ENCODE results near the gene WDR72.
"Not testable (repeated sequence)": the region's sequence is repeated elsewhere in the genome, so short reads cannot be mapped to it uniquely, and the experiment has no call there.

Gene WDR72

DNA sequence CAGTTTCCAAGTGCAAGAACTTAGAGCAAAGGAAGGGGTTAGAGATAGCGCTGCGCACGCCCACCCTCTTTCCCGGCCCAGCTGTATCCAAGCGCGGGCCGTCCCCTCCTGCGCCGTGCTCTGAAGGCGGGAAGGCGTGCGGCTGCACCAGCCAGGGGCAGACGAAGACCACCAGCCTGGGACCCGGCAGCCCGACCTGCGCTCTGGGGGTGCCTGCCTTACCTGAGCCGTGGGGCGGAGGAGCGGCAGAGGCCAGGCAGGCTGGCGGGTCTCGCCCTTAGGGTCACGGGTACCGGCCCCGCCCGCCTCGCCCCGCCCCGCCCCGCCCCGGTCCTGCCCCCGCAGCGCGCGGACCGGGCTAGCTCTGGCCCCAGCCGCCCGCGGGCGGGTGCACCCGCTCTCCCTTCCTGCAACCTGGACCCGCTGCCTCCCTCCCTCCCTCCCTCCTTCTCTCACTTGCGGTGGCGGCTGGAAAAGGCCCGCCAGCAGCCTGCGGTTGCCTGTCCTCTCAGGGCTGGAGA lies at the start of gene WDR72:
Gene WDR72, minus strand, starts transcription at position 253 of the 521 bp plus-strand sequence. CDS start 26,514 bp downstream, outside the sequence.
- DNase-seq = no peak

DNA sequence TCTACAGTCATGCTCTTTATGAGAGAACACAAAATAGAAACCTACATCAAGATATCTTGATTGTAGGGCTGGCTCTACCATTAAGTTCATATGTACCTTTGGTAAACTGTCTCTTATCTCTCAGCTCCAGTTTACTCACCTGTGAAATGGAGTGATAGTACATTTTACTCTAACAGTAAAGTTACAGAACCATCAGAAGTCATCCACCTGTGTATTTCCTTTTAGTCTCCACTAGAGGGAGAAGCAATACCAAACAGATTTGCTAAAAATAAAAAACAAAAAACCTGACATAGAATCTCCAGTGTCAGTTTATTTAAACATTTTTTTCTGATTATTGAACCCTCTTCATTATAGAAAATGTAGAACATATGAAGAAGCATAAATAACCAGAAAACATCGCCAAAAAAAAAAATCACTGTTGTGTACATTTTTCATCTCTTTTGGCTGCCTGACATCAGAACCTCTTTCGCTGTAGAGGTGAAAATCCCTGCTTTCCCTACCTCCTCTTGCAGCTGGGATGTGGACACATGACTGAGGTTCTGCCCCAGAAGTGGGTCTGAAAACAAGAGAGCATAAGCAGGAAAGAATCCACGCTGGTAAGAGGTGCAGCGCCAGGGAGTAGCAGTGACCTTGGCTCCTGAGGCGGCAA lies 48.7 kb upstream of the WDR72 start:
- peak; percentile 5 for DNase-seq

GRCh38 chr15:53807501-53807900 lies 48.0 kb upstream of the WDR72 start:
- no peak for DNase-seq

DNA sequence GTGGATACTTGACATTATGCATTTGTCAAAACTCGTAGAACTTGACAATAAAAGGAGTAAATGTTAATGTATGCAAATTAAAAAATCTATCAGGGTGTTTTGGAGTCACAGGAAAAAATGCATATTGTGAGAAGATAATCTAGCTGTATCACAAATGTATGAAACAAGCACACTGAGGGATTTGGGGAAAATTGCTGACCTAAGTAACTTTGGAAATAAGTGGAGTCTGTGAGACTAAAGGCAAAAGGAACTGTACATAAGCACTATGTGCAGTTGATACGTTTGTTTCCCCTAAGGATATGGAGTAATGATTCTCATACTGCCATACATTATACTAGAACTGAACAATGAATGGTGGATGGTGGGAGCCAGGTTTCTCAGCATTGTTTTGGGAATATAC lies 43.2 kb upstream of the WDR72 start:
- no peak for DNase-seq

DNA sequence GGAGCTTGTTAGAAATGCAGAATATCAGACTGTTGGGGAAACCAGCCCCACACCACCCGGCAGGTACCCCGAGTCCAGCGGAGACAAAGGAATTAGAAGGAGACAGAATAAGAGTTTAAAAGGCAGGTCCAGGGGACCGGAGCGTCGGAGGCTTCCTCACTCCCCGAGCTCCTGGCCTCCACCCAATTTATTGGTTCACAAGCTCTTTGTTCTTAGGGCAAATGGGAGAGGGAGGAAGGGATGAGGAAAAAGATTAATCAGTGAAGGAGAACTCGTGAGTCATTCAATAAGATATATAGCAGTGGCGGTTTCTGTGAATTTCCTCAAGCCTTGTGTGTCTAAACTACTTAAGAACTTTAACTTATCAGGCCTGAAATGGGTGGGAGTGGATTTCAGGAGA lies 32.1 kb upstream of the WDR72 start:
- no peak for DNase-seq

DNA sequence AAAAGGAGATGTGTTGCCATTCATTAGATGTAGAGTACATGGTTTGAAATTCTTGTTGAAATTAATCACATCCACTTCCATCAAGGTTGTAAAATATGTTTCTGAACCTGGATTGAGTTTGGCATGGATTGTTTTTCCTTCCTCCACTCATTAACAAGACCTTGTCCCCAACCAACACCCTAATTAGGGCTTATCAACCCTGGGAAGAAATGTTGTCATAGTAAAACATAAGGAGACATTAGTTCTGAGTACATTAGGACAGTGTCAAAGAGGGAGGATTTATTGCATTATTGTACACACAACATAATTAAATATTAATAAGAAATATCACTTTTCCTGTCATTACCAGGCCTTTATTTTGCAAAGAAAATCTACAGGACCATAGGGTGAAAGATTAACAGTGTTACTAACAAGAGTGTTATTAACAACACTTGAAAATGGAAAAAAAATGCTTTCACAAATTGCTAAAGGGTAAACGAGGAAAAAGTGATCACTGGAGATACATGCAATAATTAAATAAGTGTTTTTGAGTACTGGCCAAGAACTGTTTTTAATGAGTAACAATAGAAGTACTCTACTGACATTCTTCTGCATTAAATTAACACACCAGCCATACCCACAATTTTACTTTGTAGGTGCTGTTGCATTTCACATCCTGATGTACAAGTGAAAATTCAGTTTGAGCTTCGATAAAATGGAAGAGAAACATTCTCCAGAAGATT lies 30.4 kb upstream of the WDR72 start:
- no peak for DNase-seq

DNA sequence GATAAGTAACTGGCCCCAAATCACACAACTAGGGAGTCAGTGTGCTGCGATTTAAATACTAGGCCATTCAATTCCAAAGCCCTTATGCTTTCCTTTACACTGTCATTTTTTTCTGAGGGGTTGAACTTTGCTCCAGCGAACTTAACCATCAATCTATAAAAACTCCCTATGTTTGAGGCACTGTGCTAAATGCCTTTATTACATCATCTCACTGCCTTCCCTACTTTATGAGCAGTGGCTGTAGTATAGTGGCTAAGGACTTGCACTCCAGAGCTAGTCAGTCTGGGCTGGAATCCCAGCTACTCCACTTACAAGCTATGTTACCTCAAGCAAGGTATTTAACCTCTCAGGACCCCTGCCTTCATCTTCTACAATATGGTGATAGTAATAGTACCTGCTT lies 26.9 kb upstream of the WDR72 start:
- no peak for DNase-seq

DNA sequence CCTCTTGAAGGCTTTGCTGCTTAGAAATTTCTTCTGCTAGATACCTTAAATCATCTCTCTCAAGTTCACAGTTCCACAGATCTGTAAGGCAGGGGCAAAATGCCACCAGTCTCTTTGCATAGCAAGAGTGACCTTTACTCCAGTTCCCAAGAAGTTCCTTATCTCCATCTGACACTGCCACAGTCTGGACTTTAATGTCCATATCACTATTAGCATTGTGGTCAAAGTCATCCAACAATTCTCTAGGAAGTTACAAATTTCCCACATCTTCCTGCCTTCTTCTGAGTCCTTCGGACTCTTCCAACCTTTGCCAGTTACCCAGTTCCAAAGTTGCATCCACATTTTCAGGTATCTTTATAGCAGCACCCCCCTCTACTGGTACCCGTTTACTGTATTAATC lies 25.8 kb upstream of the WDR72 start:
- not testable (repeated sequence) for DNase-seq

GRCh38 chr15:53762916-53763315 lies 3.5 kb upstream of the WDR72 start:
- DNase-seq = no peak

DNA sequence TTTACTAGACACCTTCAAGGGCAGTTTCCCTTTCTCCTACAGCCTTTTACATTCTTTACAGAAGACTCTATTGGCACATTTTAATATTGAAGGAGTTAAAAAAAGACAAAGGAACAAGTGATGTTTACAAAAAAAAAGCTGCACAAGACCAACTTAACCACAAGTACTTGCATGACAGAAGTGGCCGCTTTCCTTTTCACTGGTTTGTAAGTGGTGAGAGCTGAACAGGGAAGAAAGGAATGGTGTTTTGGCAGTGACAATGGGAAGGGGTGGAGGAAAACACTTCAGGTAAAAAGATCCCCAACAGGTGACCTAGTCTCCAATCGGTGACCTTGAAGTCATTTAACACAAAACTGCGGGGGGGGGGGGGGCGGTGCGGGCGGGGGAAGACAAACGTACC lies 1.1 kb downstream of the WDR72 start:
- DNase-seq = no peak

- no peak for DNase-seq
These were observed 1.6 kb downstream of the WDR72 start for GRCh38 chr15:53757906-53758305.

DNA sequence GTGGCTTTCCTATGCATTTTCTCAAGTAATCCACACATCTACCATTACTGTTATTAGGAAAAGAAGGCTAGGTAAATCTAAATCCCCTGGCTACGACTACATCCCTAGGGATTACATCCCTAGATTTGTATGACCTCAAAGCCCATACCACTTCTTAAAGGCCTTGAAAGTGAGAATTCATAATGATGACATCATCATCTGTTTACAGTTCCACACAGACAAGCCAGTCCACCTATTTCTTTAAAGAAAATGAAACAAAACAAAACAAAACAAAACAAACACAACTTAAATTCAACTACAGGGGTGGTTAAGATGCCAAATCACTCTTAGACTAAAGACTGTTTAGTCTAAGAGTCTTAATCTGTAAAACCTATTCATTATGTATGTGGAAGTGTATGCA lies 5.7 kb downstream of the WDR72 start:
- DNase-seq = no peak

- no peak for DNase-seq
These were observed 7.1 kb downstream of the WDR72 start for GRCh38 chr15:53752406-53752805.

- no peak for DNase-seq
These were observed 11.9 kb downstream of the WDR72 start for GRCh38 chr15:53747501-53748068.

GRCh38 chr15:53746101-53746500 lies 13.4 kb downstream of the WDR72 start:
- no peak for DNase-seq

DNA sequence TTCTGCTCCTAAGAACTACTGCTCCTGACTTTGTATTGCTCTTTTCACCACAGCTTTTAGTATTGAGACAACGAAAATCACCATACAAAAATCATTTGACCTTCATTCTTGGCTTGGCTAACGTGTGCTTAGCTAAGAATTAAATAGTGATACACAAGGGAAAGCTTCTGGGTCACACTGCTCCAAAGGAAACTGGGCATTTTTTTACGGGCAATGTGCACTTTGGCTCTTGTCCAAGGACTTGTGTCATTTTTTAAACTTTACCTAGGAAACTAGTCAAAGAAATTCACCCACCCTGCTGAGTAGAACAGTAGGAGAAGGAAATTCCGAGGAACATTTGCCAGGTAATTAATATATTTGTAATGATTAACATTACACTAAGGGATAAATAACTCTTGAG lies 19.8 kb downstream of the WDR72 start:
- DNase-seq = no peak

DNA sequence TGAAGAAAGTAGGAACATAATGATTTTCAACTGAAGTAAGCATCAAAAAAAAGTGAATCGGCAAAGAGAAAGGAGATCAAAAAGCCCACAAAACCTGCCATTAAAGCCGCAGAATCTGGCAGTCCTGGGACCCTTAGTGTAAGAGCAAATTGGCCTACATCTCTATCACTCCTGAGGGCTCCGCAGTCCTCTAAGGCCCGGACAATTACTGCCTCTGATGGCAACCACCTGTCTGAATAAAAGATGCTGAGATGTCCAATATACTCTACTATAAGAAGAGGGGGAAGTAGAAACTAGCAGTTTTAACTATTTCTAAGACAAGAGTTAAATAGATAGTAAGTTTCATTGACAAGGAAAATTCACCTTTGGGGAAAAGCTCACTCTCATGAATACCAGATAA lies 20.3 kb downstream of the WDR72 start:
- no peak for DNase-seq

GRCh38 chr15:53721334-53722087 lies 38.0 kb downstream of the WDR72 start:
- no peak for DNase-seq

DNA sequence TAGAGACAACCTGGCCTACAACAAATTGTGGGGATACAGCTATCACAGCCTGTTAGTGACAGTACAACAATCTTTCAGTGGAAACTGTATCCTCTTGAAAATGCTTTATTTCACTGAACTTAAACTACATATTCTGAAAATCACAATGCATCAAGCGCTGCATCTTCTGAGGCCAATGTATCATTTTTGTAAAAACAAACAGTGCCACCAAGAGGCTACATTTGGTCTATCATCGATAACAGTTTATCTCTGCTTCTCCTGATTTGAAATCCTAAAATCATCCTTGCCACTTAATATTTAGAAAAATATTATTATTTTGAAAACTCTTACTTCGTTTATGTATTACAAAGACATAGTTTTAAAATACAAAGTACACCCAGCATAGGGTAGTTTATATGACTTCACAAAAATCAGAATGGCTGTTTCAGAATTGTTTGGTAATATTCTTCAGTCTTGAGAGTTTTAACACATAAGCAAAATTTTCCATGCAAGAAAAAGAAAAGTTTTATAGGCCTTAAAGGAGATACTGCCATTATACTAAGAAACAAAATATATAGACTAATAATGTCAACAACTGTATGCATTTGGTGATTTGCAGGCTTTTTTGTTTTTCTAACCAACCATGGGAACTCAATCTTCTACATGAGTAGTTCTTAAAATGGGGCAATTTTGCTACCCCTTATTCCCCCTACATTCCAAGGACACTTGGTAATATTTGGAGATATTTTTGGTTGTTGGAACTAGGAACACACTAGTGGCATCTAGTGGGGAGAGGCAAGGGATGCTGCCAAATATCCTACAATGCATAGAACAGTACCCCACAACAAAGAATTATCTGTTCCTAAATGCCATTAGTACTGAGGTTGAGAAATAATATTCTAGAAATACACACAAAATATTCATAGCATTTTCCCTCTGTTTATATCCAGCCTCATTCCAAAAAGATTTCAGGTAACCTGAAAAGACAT lies 42.3 kb downstream of the WDR72 start:
- peak; percentile 4 for DNase-seq

DNA sequence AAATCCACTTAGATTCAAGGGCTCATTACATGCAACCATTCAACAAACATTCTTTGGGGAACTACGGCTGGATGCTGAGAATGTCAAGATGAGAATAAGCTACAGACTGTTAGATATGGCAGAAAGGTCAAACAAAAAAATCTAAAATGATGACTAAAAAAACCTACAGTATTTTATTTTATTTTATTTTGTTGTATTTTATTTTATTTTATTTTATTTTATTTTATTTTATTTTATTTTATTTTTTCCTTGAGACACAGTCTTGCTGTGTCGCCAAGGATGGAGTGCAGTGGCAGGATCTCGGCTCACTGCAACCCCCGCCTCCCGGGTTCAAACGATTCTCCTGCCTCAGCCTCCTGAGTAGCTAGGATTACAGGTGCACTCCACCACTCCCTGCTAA lies 46.2 kb downstream of the WDR72 start:
- no peak for DNase-seq

GRCh38 chr15:53710906-53711305 lies 48.6 kb downstream of the WDR72 start:
- no peak for DNase-seq

DNA sequence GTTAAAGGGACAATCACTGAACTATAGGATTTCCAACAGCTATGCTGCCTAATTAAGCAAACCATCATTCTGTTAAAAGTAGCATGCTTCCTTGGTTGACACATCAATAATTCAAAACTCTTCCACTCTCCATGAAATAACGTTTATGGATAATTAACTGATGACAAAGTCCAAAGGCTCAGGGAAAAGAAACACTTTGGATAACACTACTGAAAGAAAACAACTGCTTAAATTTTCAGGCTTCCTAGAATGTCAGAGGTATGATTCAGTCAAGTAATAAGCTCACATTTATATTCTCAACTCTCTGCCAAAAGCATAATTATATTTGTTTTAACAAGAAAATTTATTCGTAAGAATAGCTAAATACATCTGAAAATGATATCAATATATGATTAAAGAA lies 49.6 kb downstream of the WDR72 start:
- no peak for DNase-seq

Data from activated CD4-positive, alpha-beta T cell treated with anti-CD3 and anti-CD28 coated beads, Interleukin-2, amount 50 U/mL, for 16 hours (primary cell).